HG03442 (cell line): Measurements from ENCODE around the gene RALGPS1.

Experiments
- ATAC-seq: cut with Tn5 transposase; IDR thresholded peaks from one replicate; pipeline ENCODE4 v1.9.1; 2021; ENCODE audit warnings: mild to moderate bottlenecking, moderate library complexity; ENCODE audit not compliant: unreplicated experiment

Gene RALGPS1, protein sequence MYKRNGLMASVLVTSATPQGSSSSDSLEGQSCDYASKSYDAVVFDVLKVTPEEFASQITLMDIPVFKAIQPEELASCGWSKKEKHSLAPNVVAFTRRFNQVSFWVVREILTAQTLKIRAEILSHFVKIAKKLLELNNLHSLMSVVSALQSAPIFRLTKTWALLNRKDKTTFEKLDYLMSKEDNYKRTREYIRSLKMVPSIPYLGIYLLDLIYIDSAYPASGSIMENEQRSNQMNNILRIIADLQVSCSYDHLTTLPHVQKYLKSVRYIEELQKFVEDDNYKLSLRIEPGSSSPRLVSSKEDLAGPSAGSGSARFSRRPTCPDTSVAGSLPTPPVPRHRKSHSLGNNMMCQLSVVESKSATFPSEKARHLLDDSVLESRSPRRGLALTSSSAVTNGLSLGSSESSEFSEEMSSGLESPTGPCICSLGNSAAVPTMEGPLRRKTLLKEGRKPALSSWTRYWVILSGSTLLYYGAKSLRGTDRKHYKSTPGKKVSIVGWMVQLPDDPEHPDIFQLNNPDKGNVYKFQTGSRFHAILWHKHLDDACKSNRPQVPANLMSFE

DNA sequence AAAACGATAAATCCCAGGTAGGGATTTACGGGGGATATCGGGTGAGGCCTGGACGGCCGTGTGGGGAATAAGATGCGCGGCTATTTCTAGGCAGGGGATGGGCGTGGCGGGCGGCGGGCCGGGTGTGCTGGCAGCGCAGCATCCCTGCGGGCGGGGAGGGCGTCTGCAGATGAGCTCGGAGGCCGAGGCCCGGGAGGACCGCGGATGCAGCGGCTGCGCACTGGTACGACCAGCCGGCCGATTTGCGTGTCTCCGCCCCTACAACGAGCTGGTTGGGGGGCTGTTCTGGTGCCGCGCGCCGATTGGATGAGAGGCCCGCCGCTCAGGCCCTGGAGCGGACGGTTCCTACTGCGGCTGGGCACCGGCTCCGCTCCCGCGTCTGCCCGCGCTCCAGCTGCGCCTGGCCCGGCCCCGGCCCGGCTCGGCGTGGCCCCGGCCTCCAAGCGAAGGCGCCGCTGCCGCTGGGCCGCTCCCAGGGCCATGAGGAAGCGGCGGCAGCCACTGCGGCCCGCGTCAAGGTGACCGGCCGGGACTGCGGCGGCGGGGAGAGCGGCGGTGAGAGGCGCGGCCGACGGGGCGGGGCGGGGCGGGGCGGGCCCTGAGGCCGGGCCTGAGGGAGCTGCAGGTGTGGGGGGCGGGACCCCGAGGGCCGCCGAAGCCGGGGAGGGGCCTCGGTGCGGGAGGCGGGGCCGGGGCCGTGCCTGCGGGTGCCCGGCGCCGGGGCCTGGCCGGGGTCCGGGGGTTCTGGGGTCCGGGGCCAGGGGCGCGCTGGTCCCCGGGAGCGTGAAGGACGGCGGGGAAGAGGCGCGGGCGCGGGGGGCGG is at the start of gene RALGPS1:
Gene RALGPS1 (plus strand): TSS at position 325 of the 823 bp plus-strand sequence. CDS start 47,508 bp downstream, outside the sequence.
- peak; percentile 94 for ATAC-seq

DNA sequence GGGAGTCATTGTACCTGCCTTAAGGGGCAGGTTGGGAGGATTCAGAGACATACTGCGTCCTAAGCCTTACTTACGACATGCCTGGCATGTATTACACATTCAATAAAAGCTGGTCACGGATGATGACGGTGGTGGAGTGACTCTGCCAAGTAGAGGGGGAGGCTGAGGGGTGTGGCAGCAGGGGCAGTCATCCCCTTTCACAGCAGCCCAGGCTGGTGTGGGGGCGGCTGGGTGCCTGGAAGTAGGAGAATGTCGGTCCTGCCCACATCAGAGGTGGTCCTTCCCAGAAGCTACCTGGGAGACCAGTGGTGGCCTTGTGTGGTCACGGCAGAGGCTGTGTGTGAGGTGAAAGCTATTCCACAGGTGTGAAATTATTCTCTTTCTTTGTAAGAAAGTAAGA is 45.2 kb upstream of the RALGPS1 start:
- no peak for ATAC-seq

DNA sequence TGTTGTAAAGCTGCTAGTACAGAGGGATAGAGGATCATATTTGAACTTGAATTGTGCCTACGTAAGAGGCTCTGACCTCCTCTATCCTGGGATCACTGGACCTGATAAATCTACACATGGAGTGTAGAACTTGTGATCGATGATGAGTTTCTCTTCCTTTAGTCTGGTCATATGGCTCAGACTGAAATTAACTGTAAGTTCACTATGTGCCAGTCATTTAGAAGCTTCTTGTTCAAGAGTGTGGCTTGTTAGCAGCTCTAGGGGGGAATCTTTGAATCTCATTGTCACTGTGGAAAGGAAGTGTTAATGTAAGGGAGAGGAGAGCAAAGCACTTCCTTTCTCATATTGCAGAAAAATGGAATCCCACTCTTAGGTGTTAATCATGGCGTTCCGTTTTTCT is 42.1 kb upstream of the RALGPS1 start:
- ATAC-seq: no peak

DNA sequence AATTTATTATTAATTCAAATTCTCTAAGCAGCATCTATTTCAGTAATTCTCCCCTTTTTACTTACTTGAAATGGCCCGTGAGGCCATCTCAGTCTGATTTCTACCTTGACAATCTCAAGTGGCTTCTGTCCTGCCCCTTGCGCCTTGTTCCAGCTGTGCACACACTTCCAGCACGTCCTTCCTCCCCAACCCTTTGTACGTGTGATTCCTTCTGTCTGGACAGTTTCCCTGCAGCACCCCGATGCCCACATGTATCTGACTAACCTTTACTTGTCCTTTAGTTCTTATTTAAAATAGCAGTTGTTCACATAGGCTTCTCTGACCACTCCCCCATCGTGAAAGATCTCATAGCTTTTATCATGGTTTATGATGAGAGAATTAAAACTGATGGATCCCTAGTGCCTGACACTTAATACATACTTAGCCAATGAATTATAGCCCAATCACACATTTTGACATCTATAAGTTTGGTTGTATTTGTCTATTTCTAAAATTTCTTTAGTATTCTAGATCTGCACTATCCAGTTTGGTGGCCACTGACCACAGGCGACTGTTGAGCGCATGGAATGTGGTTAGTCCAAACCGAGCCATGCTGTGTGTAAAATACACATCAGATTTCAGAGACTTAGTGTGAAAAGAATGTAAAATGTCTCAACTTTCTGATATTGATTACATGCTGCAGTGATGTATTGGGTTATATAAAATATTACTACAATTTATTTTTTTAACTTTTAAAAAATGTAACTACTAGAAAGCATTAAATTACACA is 39.9 kb upstream of the RALGPS1 start:
- no peak for ATAC-seq

DNA sequence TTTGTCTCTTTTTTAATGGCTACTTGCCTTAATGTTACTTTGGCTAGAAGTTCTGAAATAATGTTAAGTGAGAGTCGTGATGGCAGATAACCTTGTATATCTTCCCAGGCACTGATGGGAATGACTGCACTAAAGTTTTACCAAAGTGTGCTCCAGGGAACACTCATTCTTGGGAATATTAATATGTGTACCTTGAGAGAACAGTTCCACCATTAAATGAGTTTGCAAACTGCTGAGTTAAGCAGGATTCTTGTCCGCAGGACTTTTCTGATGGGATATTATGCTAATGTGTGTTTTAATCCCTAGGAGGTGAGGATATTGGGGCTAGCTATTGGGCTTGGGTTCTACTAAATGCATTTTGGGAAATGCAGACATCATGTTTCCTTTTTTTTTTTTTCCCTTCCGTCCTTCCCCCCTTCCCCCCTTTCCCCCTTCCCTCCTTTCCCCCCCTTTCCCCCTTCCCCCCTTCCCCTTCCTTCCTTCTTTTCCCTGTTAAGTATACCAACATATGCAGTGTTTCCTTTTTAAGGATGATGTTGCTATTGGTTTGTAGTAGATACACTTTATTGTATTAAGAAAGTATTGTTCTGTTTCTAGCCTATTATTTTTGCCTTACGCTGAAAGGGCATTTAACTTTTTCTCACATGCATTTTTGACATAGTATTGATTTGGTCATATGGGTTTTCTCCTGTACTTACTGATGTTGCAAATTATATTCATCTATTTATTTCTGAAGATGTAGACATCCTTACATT is 38.6 kb upstream of the RALGPS1 start:
- ATAC-seq: no peak

DNA sequence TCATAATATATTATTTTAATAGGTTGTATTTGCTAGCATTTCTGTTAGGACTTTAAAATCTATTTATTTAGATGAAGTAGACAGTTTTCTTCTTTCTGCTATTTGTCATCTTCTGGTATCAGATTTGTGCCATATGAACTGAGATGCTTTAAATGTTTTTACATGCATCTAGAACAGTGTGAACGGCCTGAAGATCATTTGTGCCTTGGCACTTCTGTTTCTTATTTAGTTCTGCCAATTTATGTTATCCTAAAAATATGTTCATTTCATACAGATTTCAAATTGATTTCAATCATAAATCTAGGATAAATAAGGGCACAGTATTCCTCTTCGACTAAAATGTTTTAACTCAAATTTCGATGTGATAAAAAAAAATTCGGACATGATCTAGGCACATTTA is 38.1 kb upstream of the RALGPS1 start:
- no peak for ATAC-seq

DNA sequence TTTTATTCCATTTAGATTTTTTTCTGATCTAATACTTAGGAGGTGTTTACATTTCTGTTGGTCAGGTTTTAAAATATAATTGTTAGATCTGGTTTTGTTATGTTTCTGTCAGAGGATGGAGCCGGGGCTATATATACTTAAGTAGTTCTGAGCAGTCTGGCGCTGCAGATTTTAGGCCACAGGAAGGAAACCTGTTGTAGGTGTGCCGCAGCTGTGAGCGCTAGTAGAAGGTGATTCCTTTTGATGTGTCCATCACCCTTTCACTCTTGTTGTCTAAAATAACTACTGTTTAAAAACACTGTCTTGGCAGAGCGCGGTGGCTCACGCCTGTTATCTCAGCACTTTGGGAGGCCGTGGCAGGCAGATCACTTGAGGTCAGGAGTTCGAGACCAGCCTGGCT is 37.2 kb upstream of the RALGPS1 start:
- no peak for ATAC-seq

DNA sequence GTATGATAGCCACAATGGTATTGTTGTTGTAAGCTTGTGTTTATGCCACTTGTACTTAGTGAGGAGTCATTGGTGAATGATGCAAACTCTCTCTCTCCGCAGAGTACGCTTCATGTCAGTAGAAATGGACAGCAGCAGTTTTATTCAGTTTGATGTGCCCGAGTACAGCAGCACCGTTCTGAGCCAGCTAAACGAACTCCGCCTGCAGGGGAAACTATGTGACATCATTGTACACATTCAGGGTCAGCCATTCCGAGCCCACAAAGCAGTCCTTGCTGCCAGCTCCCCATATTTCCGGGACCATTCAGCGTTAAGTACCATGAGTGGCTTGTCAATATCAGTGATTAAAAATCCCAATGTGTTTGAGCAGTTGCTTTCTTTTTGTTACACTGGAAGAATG is 35.3 kb upstream of the RALGPS1 start:
- no peak for ATAC-seq

DNA sequence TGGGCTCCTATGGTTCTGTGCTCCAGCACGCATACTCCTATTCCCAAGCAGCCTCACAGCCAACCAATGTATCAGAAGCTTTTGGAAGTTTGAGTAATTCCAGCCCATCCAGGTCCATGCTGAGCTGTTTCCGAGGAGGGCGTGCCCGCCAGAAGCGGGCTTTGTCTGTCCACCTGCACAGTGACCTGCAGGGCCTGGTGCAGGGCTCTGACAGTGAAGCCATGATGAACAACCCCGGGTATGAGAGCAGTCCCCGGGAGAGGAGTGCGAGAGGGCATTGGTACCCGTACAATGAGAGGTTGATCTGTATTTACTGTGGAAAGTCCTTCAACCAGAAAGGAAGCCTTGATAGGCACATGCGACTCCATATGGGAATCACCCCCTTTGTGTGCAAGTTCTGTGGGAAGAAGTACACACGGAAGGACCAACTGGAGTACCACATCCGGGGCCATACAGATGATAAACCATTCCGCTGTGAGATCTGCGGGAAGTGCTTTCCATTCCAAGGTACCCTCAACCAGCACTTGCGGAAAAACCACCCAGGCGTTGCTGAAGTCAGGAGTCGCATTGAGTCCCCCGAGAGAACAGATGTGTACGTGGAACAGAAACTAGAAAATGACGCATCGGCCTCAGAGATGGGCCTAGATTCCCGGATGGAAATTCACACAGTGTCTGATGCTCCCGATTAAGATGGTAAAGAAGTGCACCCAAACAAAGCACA is 34.2 kb upstream of the RALGPS1 start:
- ATAC-seq: no peak

DNA sequence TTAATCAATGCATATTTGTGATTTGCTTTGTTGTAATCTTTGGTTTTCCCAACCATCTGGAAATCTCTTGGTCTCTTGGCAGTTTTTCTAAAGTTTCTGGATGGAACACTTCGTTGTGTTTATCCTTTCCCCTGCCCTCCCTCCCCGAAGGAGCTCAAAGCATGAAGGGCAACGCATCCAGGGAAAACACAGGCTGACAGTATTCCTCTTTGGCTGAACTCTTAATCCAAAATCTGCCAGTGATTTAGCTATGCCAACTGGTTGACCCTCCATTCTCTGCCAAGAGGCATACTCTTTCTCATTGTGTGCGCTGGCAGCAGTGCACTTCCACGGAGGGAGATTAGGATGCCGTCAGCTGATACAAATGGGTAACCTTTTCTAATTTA is 33.6 kb upstream of the RALGPS1 start:
- ATAC-seq: no peak

DNA sequence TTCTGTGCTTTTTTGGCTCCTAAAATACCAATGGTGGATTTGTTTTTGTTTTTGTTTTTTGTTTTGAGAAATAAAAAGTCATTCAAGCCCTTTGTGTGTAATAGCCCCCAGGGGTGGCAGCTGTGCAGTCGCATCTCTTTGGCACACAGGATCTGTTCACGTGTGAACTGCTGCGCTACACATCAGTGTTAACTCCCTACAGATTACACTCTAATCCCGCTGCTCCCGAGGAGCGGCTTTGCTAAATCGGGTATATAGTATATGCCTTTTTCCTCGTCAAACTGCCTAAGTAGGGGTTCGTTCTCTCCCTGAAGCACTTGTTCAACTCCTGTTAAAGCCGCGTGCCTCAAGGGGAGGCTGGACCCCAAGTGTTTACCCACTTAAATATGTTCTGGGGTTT is 31.8 kb upstream of the RALGPS1 start:
- ATAC-seq: no peak

DNA sequence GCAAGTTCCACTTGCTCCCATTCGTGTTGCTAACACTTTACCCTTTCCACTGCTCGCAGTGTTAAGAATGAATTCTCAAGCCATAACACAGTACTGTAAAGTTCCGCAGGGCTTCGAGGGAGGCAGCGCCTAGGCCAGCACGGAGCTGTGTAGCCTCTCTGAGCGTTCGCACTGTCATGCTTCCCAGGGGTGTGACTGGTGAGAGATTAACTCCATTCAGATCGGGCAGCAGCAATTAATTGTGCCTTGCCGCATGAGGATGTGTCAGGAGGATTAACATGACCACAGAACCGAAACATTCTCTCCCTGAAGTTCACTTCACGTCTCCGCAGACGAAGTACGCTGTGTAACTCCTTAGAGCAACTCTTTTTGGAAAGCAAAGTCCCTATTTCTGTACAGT is 30.9 kb upstream of the RALGPS1 start:
- no peak for ATAC-seq

DNA sequence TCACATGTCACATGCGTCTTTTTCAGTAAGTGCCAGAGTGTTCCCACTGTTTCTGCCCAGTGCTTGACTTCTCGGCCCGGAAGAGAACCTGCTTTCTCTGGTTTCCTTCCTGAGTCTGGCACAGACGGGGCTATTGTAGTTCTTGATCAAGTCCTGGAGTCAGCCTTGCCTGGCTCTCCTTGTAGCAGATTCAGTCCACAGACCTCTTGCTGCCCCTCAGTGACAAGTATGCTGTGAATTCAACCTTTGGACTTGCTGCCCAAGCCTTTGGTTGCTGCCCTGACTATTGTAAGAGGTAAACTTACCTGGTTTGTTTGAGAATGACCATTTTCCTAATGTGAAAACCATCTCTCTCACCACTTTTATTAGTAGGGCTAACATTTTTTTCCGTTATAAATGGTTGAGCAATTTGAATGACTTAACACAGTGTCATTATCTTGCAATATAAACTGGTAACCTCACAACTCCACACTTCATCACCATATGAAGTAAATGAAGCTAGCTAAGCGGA is 29.4 kb upstream of the RALGPS1 start:
- no peak for ATAC-seq

DNA sequence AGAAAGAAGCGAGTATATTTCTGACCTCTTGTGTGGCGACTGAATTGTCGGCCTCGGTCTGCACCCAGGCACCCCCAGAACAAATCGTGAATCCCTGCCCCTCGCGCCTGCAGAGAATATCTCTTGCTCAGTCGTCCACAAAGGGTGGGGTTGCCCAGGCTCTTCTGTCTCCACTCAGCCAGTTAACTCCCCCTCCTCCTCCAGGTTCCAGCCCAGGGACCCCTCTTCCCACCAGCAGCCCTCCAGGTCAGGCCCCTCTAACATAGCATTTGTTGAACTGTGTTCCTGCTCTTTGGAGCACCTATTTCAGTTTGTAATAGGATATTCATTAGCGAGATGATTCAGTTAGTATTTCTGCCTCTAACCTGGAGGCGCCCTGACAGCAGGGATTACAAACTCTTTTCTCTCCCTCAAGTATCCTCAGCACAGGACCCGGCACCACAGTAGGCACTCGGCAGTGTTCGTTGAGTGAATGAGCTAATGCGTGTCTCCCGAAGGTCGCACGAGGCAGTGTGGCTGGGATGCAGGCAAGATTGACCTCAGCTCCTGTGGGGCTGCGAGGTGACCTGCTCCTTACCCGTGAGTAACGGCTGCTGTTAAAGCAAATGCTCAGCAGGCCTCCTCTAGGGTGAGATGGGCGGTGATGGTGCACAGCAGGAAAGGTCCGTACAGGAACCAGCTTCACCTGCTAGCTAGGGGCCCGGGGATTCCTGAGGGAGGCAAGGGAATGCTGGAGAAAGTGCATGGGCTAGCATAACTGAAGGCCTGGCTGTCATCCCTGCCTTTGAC is 28.4 kb upstream of the RALGPS1 start:
- ATAC-seq: no peak

DNA sequence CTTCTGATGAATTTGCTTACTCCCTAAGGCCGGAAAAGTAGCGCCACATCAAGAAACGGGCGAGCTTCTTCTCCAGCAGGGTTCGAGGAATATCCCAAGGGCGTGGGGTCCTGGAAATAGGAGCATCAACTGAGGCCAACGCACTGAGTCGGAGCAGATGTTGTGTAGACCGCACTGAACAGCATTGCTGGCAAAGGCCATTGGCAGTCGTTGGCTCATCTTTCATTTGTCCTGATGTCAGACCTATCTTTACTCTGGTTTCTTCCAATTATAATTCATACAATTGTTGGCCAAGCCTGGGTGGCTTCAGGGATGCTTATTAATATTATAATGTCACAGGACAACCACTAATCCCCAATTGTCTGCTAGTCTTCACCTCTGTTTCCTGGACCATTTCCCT is 27.7 kb upstream of the RALGPS1 start:
- no peak for ATAC-seq

DNA sequence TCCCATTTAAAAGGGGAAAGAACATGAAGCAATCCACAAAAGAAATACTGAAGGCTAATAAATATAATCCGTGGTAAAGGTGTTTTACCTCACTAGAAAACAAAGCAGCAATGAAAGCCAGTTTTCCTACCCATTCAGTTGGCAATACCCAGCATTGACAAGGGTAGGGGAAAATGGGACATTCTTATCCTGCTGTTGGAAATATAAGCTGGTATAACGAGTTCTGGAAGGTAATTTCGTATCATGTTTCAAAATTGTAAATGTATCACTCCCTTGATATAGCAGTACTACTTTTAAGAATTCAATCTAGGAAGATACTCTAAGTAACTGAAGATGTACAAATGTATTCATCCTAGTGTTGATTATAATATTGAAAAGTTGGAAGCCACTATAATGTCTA is 22.9 kb upstream of the RALGPS1 start:
- no peak for ATAC-seq

DNA sequence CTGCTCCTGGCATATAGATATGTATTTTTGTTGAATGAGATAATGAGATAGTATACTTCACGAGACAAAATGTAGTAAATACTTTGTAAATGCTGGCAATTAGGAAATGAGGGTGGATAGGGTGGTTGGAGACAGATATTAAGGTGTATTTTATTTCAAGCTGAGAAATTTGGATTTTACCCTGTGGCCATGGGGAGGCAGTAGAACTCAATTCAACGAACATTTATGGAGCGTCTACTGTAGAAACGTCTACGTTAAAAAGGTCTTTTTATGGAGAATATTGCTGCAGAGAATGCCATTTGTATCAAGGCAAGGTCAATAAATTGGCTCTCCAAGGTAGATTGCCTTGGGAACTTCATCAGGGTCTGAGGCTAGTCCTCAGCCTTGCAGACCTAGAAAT is 21.5 kb upstream of the RALGPS1 start:
- no peak for ATAC-seq

DNA sequence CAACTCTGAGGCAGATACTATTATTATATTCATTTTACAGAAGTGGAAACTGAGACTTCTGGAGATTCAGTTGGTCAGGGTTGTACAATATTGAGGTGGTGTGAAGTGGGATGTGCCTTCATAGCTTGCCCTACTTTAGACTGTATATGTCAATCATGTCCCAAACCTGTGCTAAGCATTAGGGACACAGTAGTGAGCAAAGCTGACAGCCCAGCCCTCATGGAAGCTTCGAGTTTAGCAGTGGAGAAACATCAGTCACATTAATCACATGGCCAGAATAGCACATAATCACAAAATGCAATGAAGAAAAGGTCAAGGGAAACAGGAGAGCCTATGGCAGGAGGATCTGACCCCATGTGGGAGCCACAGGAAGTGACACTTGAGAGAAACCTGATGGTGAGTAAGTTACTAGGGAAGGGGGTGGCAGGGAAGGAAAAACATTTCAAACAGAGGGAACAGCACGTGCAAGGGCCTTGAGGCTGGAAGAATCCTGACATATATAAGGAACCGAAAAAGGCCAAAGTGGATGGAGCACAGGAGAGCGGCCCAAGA is 20.5 kb upstream of the RALGPS1 start:
- ATAC-seq: no peak

DNA sequence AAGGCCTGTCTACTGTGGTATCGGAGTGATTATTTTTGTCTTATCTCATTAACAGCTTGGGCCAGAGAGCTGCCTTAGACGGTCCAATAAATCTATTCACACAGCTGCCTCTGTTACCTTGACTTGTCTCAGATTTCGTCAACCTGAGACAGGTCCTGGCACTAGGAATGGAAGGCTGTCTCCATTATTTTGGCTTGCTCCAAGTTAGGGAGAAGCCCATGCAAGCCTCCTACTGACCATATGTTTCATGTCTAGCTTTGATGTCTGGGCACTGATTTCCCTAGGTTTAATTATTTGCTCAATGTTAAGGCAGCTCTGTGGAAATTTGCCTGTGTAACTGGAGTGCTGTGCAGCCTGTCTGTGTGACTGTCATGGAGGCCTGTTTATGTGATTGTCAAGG is 12.4 kb upstream of the RALGPS1 start:
- no peak for ATAC-seq
